IMR-90 (cell line): ENCODE data around the gene LOXL3.

Source experiments
- BHLHE40 ChIP-seq: fragments of 150-350 bp; IDR thresholded peaks from 2 replicates; pipeline ENCODE4 v1.6.1; 2016; ENCODE audit warnings: mild to moderate bottlenecking, low read depth, low read length
- POLR2A ChIP-seq: IDR thresholded peaks from 2 replicates; pipeline ENCODE4 v1.6.1; 2012; ENCODE audit warnings: mild to moderate bottlenecking, low read depth, low read length
- RFX5 ChIP-seq: IDR thresholded peaks from 2 replicates; pipeline ENCODE4 v1.8.0; 2012; ENCODE audit warnings: low read depth, mild to moderate bottlenecking, low read length, moderate library complexity
- TF ChIP-seq, protein P1 (sequence below): conservative IDR thresholded peaks from 2 replicates; pipeline ENCODE4 v1.5.1; 2012; ENCODE audit warnings: mild to moderate bottlenecking, low read depth, low read length, improper control_type of control experiment

DNA sequence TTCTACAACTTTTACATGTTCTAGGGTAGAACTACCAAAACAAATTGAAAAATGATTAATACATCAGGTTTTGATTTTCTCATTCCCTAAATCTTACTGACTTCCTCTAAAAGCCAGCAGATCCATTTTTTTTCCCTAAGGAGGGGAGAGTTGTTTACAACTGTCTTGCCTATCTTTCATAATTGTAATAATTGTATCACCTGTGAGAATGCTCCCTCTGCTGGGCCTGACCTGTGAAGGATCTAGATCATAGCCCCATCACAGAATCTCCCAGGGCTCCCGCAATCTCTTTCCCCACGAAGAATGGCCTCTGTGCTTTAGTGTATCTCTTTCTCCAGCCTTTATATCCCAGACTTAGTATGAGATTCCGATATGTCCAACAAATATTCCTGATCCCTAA, 9.1 kb downstream of the LOXL3 start:
- TF ChIP-seq, protein P1, sequence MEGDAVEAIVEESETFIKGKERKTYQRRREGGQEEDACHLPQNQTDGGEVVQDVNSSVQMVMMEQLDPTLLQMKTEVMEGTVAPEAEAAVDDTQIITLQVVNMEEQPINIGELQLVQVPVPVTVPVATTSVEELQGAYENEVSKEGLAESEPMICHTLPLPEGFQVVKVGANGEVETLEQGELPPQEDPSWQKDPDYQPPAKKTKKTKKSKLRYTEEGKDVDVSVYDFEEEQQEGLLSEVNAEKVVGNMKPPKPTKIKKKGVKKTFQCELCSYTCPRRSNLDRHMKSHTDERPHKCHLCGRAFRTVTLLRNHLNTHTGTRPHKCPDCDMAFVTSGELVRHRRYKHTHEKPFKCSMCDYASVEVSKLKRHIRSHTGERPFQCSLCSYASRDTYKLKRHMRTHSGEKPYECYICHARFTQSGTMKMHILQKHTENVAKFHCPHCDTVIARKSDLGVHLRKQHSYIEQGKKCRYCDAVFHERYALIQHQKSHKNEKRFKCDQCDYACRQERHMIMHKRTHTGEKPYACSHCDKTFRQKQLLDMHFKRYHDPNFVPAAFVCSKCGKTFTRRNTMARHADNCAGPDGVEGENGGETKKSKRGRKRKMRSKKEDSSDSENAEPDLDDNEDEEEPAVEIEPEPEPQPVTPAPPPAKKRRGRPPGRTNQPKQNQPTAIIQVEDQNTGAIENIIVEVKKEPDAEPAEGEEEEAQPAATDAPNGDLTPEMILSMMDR: no peak
- TF ChIP-seq POLR2A (no peak), BHLHE40 (no peak), RFX5 (no peak)
